ENCODE results near the gene ASIC4. TPM values are rescaled to one million over a fixed set of nuclear protein-coding genes. Genes with fewer than 3 reads are reported as not detected.

The ASIC4 gene
- total and polyA plus RNA-seq, 2 of the 13 experiments (the other 11 are each of a cell fraction or from before 2014, with no cell fraction given) = 0.03 TPM; not detected in 1

DNA sequence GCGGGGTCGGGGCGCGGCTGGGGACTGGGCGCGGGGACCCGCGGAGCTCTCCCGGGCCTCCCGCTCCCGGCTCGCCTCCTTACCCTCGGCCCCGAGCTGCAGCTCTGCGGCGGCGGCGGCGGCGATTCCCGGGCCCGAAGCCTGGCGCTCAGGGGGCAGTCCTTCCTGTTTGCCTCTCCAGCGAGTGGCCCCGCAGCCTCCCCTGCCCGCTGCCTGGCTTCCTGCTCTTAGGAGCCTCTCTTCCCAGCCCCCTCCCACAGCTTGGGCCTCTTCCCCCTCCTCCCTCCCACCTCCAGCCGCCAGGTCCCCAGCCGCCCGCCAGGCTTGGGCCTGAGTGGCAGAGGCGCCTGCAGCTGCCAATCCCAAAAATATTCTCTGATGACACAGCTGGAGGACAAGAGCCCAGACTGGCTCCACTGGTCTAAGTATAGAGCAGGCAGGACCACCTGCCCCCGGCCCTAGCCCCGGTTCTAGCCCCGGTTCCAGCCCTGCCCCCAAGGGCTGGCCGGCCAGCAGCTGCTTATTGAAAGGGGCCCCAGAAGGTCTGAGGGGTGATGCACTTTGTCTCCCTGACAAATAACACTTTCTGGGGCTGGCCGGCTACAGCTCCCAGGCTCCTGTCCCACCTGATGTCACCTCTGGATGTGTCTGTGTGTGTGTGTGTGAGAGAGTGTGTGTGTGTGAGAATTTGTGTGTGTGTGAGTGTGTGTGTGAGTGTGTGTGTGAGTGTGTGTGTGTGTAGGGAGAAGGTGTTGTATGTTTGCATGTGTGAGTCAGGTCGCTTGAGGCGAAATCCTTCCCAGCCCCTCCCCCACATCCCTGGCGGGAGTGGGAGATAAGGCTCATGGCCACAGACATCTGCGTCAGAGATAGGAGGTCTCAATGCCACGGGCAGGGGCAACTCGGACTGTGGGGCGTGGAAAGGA lies 57.3 kb downstream of the ASIC4 start, which contains the start of gene OBSL1 (continued):
- TF ChIP-seq, protein P1, sequence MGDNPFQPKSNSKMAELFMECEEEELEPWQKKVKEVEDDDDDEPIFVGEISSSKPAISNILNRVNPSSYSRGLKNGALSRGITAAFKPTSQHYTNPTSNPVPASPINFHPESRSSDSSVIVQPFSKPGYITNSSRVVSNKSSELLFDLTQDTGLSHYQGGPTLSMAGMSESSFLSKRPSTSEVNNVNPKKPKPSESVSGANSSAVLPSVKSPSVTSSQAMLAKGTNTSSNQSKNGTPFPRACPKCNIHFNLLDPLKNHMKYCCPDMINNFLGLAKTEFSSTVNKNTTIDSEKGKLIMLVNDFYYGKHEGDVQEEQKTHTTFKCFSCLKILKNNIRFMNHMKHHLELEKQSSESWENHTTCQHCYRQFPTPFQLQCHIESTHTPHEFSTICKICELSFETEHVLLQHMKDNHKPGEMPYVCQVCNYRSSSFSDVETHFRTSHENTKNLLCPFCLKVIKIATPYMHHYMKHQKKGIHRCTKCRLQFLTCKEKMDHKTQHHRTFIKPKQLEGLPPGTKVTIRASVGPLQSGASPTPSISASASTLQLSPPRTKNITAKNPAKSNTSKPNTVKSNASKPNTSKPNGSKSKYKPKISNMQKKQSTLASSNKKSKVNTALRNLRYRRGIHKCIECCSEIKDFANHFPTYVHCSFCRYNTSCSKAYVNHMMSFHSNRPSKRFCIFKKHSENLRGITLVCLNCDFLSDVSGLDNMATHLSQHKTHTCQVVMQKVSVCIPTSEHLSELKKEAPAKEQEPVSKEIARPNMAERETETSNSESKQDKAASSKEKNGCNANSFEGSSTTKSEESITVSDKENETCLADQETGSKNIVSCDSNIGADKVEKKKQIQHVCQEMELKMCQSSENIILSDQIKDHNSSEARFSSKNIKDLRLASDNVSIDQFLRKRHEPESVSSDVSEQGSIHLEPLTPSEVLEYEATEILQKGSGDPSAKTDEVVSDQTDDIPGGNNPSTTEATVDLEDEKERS (CRISPR knock-in tag; IDR thresholded peaks at IDR 0.05) = no peak; the same call in 1 of the 2 replicates
- peak; percentile 68 for TF ChIP-seq ELF1 (CRISPR knock-in tag; IDR thresholded peaks at IDR 0.05)
- TF ChIP-seq AHR (CRISPR knock-in tag; IDR thresholded peaks at IDR 0.05) = no peak
- TF ChIP-seq ZNF343 (CRISPR knock-in tag; IDR thresholded peaks at IDR 0.05) = no peak
- TF ChIP-seq, protein P2, sequence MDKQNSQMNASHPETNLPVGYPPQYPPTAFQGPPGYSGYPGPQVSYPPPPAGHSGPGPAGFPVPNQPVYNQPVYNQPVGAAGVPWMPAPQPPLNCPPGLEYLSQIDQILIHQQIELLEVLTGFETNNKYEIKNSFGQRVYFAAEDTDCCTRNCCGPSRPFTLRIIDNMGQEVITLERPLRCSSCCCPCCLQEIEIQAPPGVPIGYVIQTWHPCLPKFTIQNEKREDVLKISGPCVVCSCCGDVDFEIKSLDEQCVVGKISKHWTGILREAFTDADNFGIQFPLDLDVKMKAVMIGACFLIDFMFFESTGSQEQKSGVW (CRISPR knock-in tag; IDR thresholded peaks at IDR 0.05; ENCODE audit: borderline replicate concordance) = no peak
- peak; percentile 81; the same call in 1 of the 2 replicates for TF ChIP-seq ZNF672 (CRISPR knock-in tag; IDR thresholded peaks at IDR 0.05)
- TF ChIP-seq HNRNPH1 (optimal IDR thresholded peaks at IDR 0.05; ENCODE audit: low read depth, low read length) = no peak
- TF ChIP-seq, protein P3, sequence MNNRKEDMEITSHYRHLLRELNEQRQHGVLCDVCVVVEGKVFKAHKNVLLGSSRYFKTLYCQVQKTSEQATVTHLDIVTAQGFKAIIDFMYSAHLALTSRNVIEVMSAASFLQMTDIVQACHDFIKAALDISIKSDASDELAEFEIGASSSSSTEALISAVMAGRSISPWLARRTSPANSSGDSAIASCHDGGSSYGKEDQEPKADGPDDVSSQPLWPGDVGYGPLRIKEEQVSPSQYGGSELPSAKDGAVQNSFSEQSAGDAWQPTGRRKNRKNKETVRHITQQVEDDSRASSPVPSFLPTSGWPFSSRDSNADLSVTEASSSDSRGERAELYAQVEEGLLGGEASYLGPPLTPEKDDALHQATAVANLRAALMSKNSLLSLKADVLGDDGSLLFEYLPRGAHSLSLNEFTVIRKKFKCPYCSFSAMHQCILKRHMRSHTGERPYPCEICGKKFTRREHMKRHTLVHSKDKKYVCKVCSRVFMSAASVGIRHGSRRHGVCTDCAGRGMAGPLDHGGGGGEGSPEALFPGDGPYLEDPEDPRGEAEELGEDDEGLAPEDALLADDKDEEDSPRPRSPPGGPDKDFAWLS (CRISPR knock-in tag; IDR thresholded peaks at IDR 0.05; ENCODE audit: borderline replicate concordance) = no peak
- TF ChIP-seq, protein P4, sequence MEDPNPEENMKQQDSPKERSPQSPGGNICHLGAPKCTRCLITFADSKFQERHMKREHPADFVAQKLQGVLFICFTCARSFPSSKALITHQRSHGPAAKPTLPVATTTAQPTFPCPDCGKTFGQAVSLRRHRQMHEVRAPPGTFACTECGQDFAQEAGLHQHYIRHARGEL (CRISPR knock-in tag; IDR thresholded peaks at IDR 0.05) = no peak
- peak; percentile 61; the same call in 1 of the 2 replicates for TF ChIP-seq ZBTB42 (CRISPR knock-in tag; IDR thresholded peaks at IDR 0.05)
- no peak; the same call in 1 of the 2 replicates for TF ChIP-seq TSC22D2 (CRISPR knock-in tag; IDR thresholded peaks at IDR 0.05; ENCODE audit: borderline replicate concordance)
- no peak for TF ChIP-seq RFX5 (IDR thresholded peaks at IDR 0.05; ENCODE audit: low read depth, low read length)
- TF ChIP-seq, protein P5, sequence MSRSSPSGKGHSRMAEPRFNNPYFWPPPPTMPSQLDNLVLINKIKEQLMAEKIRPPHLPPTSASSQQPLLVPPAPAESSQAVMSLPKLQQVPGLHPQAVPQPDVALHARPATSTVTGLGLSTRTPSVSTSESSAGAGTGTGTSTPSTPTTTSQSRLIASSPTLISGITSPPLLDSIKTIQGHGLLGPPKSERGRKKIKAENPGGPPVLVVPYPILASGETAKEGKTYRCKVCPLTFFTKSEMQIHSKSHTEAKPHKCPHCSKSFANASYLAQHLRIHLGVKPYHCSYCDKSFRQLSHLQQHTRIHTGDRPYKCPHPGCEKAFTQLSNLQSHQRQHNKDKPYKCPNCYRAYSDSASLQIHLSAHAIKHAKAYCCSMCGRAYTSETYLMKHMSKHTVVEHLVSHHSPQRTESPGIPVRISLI (CRISPR knock-in tag; IDR thresholded peaks at IDR 0.05; ENCODE audit: borderline replicate concordance) = no peak
- TF ChIP-seq ZNF12 (CRISPR knock-in tag; IDR thresholded peaks at IDR 0.05) = no peak
- peak; percentile 50; the same call in 1 of the 2 replicates for TF ChIP-seq SIN3A (IDR thresholded peaks at IDR 0.05; ENCODE audit: borderline replicate concordance, low read depth, low read length)
- TF ChIP-seq TBX3 (IDR thresholded peaks at IDR 0.05; ENCODE audit: borderline replicate concordance) = peak; percentile 88
- TF ChIP-seq ZNF558 (CRISPR knock-in tag; IDR thresholded peaks at IDR 0.05; ENCODE audit: borderline replicate concordance) = peak; percentile 69; the same call in 1 of the 2 replicates
- TF ChIP-seq ZNF17 (CRISPR knock-in tag; IDR thresholded peaks at IDR 0.05) = no peak
- TF ChIP-seq, protein P6, sequence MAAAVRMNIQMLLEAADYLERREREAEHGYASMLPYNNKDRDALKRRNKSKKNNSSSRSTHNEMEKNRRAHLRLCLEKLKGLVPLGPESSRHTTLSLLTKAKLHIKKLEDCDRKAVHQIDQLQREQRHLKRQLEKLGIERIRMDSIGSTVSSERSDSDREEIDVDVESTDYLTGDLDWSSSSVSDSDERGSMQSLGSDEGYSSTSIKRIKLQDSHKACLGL (CRISPR knock-in tag; IDR thresholded peaks at IDR 0.05) = no peak
- no peak for TF ChIP-seq MTF2 (CRISPR knock-in tag; IDR thresholded peaks at IDR 0.05; ENCODE audit: borderline replicate concordance)
- TF ChIP-seq KDM2A (CRISPR knock-in tag; IDR thresholded peaks at IDR 0.05; ENCODE audit: borderline replicate concordance, low read depth) = peak; percentile 72

All from HepG2 (cell line).